Measurements from ENCODE around the gene DMRTC2.

DMRTC2 gene

DNA sequence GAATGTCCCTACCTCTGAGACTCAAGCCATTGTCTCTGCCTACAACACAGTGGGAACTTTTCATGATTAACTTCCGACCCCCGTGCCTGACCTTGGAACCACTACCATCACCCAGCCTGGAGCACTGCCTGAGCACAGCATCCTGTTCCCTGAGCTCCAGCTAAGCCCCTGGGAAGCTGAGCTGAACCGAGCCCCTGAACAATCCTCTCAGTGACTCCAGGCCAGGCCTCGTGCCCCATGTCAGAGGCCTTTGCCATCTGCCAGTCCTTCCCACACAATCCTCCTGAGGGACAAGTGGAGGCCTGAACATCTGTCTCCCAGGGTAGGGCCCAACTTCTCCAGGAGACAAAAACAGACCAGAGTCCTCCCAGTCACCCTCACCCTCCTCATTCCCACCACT lies 30.9 kb upstream of the DMRTC2 start:
- in situ Hi-C loops (cut with MboI; ENCODE audit: low pct_unique_long_range_greater_than_20kb, low sequenced_read_pairs, unreplicated experiment): no loop called here
- TF ChIP-seq, protein P1, sequence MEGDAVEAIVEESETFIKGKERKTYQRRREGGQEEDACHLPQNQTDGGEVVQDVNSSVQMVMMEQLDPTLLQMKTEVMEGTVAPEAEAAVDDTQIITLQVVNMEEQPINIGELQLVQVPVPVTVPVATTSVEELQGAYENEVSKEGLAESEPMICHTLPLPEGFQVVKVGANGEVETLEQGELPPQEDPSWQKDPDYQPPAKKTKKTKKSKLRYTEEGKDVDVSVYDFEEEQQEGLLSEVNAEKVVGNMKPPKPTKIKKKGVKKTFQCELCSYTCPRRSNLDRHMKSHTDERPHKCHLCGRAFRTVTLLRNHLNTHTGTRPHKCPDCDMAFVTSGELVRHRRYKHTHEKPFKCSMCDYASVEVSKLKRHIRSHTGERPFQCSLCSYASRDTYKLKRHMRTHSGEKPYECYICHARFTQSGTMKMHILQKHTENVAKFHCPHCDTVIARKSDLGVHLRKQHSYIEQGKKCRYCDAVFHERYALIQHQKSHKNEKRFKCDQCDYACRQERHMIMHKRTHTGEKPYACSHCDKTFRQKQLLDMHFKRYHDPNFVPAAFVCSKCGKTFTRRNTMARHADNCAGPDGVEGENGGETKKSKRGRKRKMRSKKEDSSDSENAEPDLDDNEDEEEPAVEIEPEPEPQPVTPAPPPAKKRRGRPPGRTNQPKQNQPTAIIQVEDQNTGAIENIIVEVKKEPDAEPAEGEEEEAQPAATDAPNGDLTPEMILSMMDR (IDR thresholded peaks at IDR 0.05; ENCODE audit: extremely low read depth, insufficient read depth, missing control alignments): no peak
- DNase-seq (ENCODE audit: low spot score): no peak

GRCh38 chr19:41815301-41815700 lies 29.5 kb upstream of the DMRTC2 start:
- in situ Hi-C loops (cut with MboI; ENCODE audit: low pct_unique_long_range_greater_than_20kb, low sequenced_read_pairs, unreplicated experiment): no loop called here
- TF ChIP-seq, protein P1 (IDR thresholded peaks at IDR 0.05; ENCODE audit: extremely low read depth, insufficient read depth, missing control alignments): no peak
- DNase-seq (ENCODE audit: low spot score): no peak

GRCh38 chr19:41816761-41817160 lies 28.1 kb upstream of the DMRTC2 start:
- TF ChIP-seq, protein P1 (IDR thresholded peaks at IDR 0.05; ENCODE audit: extremely low read depth, insufficient read depth, missing control alignments): no peak
- DNase-seq (ENCODE audit: low spot score): no peak
- in situ Hi-C loops (cut with MboI; ENCODE audit: low pct_unique_long_range_greater_than_20kb, low sequenced_read_pairs, unreplicated experiment): no loop called here

DNA sequence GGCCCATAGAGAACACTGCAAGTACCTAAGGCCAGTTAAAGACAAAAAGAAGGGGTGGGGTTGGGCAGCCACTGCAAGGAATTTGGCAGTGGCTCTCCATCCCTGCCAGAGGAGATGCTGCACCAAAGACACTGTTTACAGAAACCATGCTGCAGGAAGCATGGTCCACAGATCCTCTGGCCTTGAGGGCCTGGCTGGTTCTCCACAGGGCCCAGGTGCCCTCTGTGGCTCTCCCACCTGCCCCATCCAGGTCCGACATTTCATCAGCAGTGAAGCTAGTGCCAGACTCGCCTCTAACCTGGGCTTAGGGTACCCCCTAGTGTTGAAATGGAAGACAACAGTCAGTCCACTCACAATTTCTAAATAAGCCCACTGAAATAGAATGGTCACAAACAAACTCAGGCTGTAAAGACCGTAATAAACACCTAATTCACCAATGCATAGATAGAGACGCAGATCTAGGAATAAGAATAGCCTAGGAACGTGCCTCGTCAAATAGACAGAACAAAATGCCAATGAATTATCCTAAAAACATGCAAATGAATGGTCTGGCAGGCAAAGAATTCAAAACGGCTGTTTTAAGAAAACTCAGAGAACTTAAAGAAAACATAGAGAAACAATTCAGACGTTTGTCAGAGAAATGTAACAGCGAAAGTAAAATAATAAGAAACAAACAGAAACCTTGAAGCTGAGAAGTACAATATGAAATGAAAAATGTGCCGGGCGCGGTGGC lies 23.7 kb upstream of the DMRTC2 start:
- DNase-seq (ENCODE audit: low spot score): peak; percentile 81
- in situ Hi-C loops (cut with MboI; ENCODE audit: low pct_unique_long_range_greater_than_20kb, low sequenced_read_pairs, unreplicated experiment): no loop called here
- TF ChIP-seq, protein P1 (IDR thresholded peaks at IDR 0.05; ENCODE audit: extremely low read depth, insufficient read depth, missing control alignments): peak; percentile 75

DNA sequence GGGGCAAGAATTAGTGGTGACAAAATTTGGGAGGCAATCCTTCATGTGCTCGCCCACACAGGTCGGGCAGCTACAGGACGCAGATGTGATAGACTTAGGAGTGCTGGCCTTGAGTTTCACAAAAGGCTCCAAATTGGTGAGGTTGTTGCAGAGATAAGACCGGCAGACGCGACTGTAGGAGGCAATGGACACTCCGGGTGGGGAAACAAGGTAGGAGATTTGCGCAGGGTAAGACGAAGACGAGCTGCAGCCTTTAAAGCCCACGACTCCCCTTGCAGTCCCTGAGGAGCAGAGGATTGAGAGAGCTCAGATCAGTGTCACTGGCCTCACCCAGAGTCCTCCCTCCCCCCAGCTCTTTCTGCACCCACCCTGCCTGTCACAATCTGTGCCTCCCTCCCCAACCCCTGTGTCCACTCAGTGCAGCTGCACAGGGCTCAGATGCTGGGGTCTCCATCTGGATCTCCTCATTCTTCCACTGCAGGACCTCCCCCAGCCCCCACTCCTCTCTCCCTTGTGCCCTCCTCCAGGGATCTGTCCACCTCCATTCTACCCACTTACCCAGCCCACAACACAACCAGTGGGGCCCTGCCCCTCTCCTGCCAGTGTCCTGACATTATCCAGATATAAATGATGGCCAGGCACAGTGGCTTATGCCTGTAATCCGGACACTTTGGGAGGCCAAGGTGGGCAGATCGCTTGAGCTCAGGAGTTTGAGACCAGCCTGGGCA lies 6.7 kb upstream of the DMRTC2 start:
- in situ Hi-C loops (cut with MboI; ENCODE audit: low pct_unique_long_range_greater_than_20kb, low sequenced_read_pairs, unreplicated experiment): no loop called here
- TF ChIP-seq, protein P1 (IDR thresholded peaks at IDR 0.05; ENCODE audit: extremely low read depth, insufficient read depth, missing control alignments): no peak
- no peak for DNase-seq (ENCODE audit: low spot score)

GRCh38 chr19:41839211-41839610 lies 5.6 kb upstream of the DMRTC2 start:
- TF ChIP-seq, protein P1 (IDR thresholded peaks at IDR 0.05; ENCODE audit: extremely low read depth, insufficient read depth, missing control alignments): no peak
- in situ Hi-C loops (cut with MboI; ENCODE audit: low pct_unique_long_range_greater_than_20kb, low sequenced_read_pairs, unreplicated experiment): no loop called here
- no peak for DNase-seq (ENCODE audit: low spot score)
